ENCODE measurements around the gene TMEM178B. TPM values are rescaled to one million over a fixed set of nuclear protein-coding genes. Genes with fewer than 3 reads are reported as not detected.

TMEM178B gene
- polyA plus RNA-seq, 1 donor from 2014 or later: 40.7 TPM

GRCh38 chr7:141519623-141520022 is 445.8 kb downstream of the TMEM178B start:
- Histone ChIP-seq H4K20me1 (ENCODE audit: insufficient read depth) (no peaks in the 10 kb centered on the region), H3K27ac (ENCODE audit: low read length) (no peak overlapping the region), H2AFZ (ENCODE audit: low read depth, low read length) (no peak overlapping the region), H3K27me3 (ENCODE audit: insufficient read depth, low read depth, low read length) (no peaks in the 10 kb centered on the region), H3K79me2 (replicated peaks; ENCODE audit: insufficient read depth, low read length) (no peaks in the 10 kb centered on the region), H3K36me3 (ENCODE audit: insufficient read depth, low read length) (no peaks in the 10 kb centered on the region), H3K4me3 (ENCODE audit: low read length) (no peak overlapping the region), H3K4me2 (ENCODE audit: low read length) (no peak overlapping the region), H3K9me3 (ENCODE audit: low read length) (no peaks in the 10 kb centered on the region), H3F3A (ENCODE audit: insufficient read depth, low read length, poor library complexity, severe bottlenecking) (no peaks in the 10 kb centered on the region), H3K9me2 (ENCODE audit: insufficient read depth, low read length) (no peaks in the 10 kb centered on the region), H3K9ac (ENCODE audit: low read length) (no peak overlapping the region)
- TF ChIP-seq CTCF (IDR thresholded peaks at IDR 0.05; ENCODE audit: poor library complexity, severe bottlenecking): no peak
- TF ChIP-seq SMC3 (conservative IDR thresholded peaks at IDR 0.05; ENCODE audit: poor library complexity): no peak

DNA sequence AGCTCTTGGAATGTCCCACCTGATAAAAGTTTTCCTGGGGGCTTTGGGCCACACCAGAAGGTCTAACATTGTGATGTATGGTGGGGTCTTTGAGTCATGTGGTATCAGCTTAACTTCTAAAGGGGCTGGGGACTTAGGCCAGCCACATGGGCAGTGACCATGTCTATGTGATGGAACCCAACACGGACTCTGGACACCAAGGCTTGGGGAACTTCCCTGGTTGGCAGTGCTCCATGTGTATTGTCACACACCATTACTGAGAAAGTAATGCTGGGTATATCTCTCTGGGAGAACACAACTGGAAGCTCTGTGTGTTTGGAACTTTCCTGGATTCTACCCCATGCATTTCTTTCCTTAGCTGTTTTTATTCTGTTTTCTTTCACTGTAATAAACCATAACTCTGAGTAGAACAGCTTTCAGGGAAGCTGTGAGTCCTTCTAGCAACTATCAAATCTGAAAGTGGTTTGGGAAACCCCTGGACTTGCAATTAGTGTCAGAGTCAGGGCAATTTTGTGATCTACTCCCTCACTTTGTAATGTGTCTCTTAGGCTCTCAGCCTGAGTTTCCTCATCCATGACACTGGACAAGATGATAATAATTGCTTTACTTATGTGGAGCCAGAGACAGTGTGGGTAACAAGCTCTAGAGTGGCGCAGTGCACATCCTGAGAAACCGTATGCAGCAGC is 448.9 kb downstream of the TMEM178B start:
- Histone ChIP-seq H3K4me2 (ENCODE audit: low read length) (no peak overlapping the region), H2AFZ (ENCODE audit: low read depth, low read length) (no peak overlapping the region), H3F3A (ENCODE audit: insufficient read depth, low read length, poor library complexity, severe bottlenecking) (no peaks in the 10 kb centered on the region), H3K4me3 (ENCODE audit: low read length) (no peak overlapping the region), H3K9ac (ENCODE audit: low read length) (no peak overlapping the region), H3K27ac (ENCODE audit: low read length) (no peak overlapping the region), H3K27me3 (ENCODE audit: insufficient read depth, low read depth, low read length) (no peaks in the 10 kb centered on the region), H3K36me3 (ENCODE audit: insufficient read depth, low read length) (no peaks in the 10 kb centered on the region), H3K9me2 (ENCODE audit: insufficient read depth, low read length) (no peaks in the 10 kb centered on the region), H3K79me2 (replicated peaks; ENCODE audit: insufficient read depth, low read length) (no peaks in the 10 kb centered on the region), H3K9me3 (ENCODE audit: low read length) (no peaks in the 10 kb centered on the region), H4K20me1 (ENCODE audit: insufficient read depth) (no peaks in the 10 kb centered on the region)
- TF ChIP-seq TAF1 (IDR thresholded peaks at IDR 0.05; ENCODE audit: low read depth) (no peak), POLR2AphosphoS5 (IDR thresholded peaks at IDR 0.05) (no peak)

DNA sequence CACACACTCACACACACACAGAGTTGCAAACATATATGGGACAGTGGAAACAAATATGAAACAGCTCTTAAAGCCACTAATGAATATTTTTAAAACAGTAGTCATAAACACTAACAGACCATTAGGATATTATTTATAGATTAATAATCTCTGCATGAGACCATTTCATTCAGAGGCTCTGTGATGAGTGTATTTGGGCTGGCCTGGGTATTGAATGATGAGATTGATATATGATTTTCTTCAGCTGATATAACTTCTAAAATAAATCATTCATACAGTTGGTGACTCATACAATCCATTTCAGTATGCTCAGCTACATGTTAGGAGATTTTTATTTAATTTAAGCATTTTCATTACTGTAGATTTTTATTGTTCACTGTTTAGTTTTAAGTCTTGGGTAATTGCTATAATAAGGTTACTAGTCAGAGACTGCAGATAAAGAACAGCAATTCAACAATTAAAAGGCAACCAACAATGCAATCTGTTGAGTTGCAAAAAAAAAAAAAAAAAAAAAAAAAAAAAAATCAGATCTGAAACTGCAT is 452.2 kb downstream of the TMEM178B start:
- Histone ChIP-seq H3K9me3 (ENCODE audit: low read length) (no peaks in the 10 kb centered on the region), H2AFZ (ENCODE audit: low read depth, low read length) (no peak overlapping the region), H3K27me3 (ENCODE audit: insufficient read depth, low read depth, low read length) (no peaks in the 10 kb centered on the region), H3F3A (ENCODE audit: insufficient read depth, low read length, poor library complexity, severe bottlenecking) (no peaks in the 10 kb centered on the region), H3K9ac (ENCODE audit: low read length) (no peak overlapping the region), H3K27ac (ENCODE audit: low read length) (no peak overlapping the region), H3K4me2 (ENCODE audit: low read length) (no peak overlapping the region), H3K36me3 (ENCODE audit: insufficient read depth, low read length) (no peaks in the 10 kb centered on the region), H3K79me2 (replicated peaks; ENCODE audit: insufficient read depth, low read length) (no peaks in the 10 kb centered on the region), H3K4me3 (ENCODE audit: low read length) (no peak overlapping the region), H3K9me2 (ENCODE audit: insufficient read depth, low read length) (no peaks in the 10 kb centered on the region), H4K20me1 (ENCODE audit: insufficient read depth) (no peaks in the 10 kb centered on the region)
- TF ChIP-seq REST (IDR thresholded peaks at IDR 0.05; ENCODE audit: borderline replicate concordance) (no peak), MXI1 (conservative IDR thresholded peaks at IDR 0.05; ENCODE audit: poor library complexity, severe bottlenecking) (no peak), EZH2 (IDR thresholded peaks at IDR 0.05; ENCODE audit: borderline replicate concordance, insufficient read depth, low read length, poor library complexity, severe bottlenecking) (no peak), EP300 (conservative IDR thresholded peaks at IDR 0.05; ENCODE audit: poor library complexity, severe bottlenecking) (no peak)

Measured in neural cell (in vitro differentiated cells).